OCI-LY1 (cell line): ENCODE measurements around the gene MRC2.
A peak's percentile ranks its signal among the peaks of the same experiment; 100 is the strongest.

Experiments used
- H2AFZ ChIP-seq: fragments of 200-600 bp; sonication (generic), shearing (Covaris generic); 2 replicates; pipeline ENCODE4 v1.6.0; 2014; ENCODE audit warnings: antibody characterized with exemption, mild to moderate bottlenecking, low read length
- H3F3A ChIP-seq: fragments of 200-600 bp; sonication (generic), shearing (Covaris generic); 2 replicates; pipeline ENCODE4 v1.6.0; 2014; ENCODE audit warnings: mild to moderate bottlenecking, antibody characterized with exemption, low read length, moderate library complexity; ENCODE audit not compliant: insufficient read depth
- H3K27ac ChIP-seq: fragments of 200-600 bp; sonication (generic); 2 replicates; pipeline ENCODE4 v1.5.1; 2014; ENCODE audit warnings: low read length, mixed run types, mild to moderate bottlenecking, low read depth; ENCODE audit not compliant: poor library complexity, severe bottlenecking
- H3K27me3 ChIP-seq: fragments of 200-600 bp; sonication (generic); 2 replicates; pipeline ENCODE4 v1.6.0; 2014; ENCODE audit warnings: antibody characterized with exemption, mild to moderate bottlenecking, low read length, moderate library complexity; ENCODE audit not compliant: insufficient read depth
- H3K36me3 ChIP-seq: fragments of 200-600 bp; sonication (generic); 2 replicates; pipeline ENCODE4 v1.6.1; 2014; ENCODE audit warnings: mild to moderate bottlenecking, antibody characterized with exemption, low read length, moderate library complexity, mixed read lengths; ENCODE audit not compliant: insufficient read depth
- H3K4me1 ChIP-seq: fragments of 200-600 bp; sonication (generic); 2 replicates; pipeline ENCODE4 v1.5.1; 2014; ENCODE audit warnings: mild to moderate bottlenecking, low read length, moderate library complexity; ENCODE audit not compliant: insufficient read depth, severe bottlenecking
- H3K4me2 ChIP-seq: fragments of 200-600 bp; sonication (generic), shearing (Covaris generic); 2 replicates; pipeline ENCODE4 v1.6.1; 2014; ENCODE audit warnings: low read length
- H3K4me3 ChIP-seq: fragments of 200-600 bp; sonication (generic); 2 replicates; pipeline ENCODE4 v1.5.1; 2014; ENCODE audit warnings: low read length, low read depth, mild to moderate bottlenecking, mixed read lengths; ENCODE audit not compliant: poor library complexity, severe bottlenecking
- H3K79me2 ChIP-seq: fragments of 200-600 bp; shearing (Covaris generic); 2 replicates; pipeline ENCODE4 v1.6.1; 2016; ENCODE audit warnings: mixed run types, low read length, mixed read lengths; ENCODE audit not compliant: insufficient read depth
- H3K9ac ChIP-seq: fragments of 200-600 bp; sonication (generic), shearing (Covaris generic); 2 replicates; pipeline ENCODE4 v1.6.1; 2014; ENCODE audit warnings: mild to moderate bottlenecking, low read length, mixed read lengths
- H3K9me2 ChIP-seq: fragments of 200-600 bp; sonication (generic), shearing (Covaris generic); 2 replicates; pipeline ENCODE4 v1.6.1; 2014; ENCODE audit warnings: low read depth, mild to moderate bottlenecking, low read length, mixed read lengths
- H3K9me3 ChIP-seq: fragments of 200-600 bp; shearing (Covaris generic); 2 replicates; pipeline ENCODE4 v1.6.1; 2014; ENCODE audit warnings: low read length, mixed read lengths
- H4K20me1 ChIP-seq: fragments of 200-600 bp; sonication (generic), shearing (Covaris generic); 2 replicates; pipeline ENCODE4 v1.6.0; 2016; ENCODE audit warnings: mild to moderate bottlenecking, low read length; ENCODE audit not compliant: insufficient read depth
- CTCF ChIP-seq: fragments of 200-600 bp; sonication (generic), shearing (Covaris generic); IDR thresholded peaks from 2 replicates; pipeline ENCODE4 v1.5.1; 2017; ENCODE audit warnings: mild to moderate bottlenecking, antibody characterized with exemption, low read length, moderate library complexity, mixed read lengths
- EZH2 ChIP-seq: fragments of 200-600 bp; sonication (generic), shearing (Covaris generic); IDR thresholded peaks from 2 replicates; pipeline ENCODE4 v1.8.0; 2017; ENCODE audit warnings: borderline replicate concordance, mixed run types, mild to moderate bottlenecking, antibody characterized with exemption, low read length, moderate library complexity, mixed read lengths

The MRC2 gene

GRCh38 chr17:62666801-62667591 lies 39.5 kb downstream of the MRC2 start:
- Histone ChIP-seq H3K9me2 (no peaks in the 10 kb centered on the region), H3K79me2 (no peaks in the 10 kb centered on the region), H2AFZ (no peak overlapping the region), H3K4me3 (no peak overlapping the region), H3K27me3 (no peaks in the 10 kb centered on the region), H3K36me3 (no peaks in the 10 kb centered on the region), H3F3A (no peaks in the 10 kb centered on the region), H3K4me1 (peaks cover 17% of the 10 kb centered on the region), H3K9me3 (no peaks in the 10 kb centered on the region), H4K20me1 (no peaks in the 10 kb centered on the region), H3K4me2 (no peak overlapping the region), H3K27ac (no peak overlapping the region), H3K9ac (no peak overlapping the region)
- no peak for TF ChIP-seq EZH2

- Histone ChIP-seq H4K20me1 (no peaks in the 10 kb centered on the region), H2AFZ (no peak overlapping the region), H3K79me2 (no peaks in the 10 kb centered on the region), H3K9ac (no peak overlapping the region), H3K9me3 (no peaks in the 10 kb centered on the region), H3K4me1 (peaks cover 17% of the 10 kb centered on the region), H3K4me2 (no peak overlapping the region), H3K27me3 (no peaks in the 10 kb centered on the region), H3F3A (no peaks in the 10 kb centered on the region), H3K9me2 (no peaks in the 10 kb centered on the region), H3K36me3 (no peaks in the 10 kb centered on the region), H3K4me3 (no peak overlapping the region), H3K27ac (no peak overlapping the region)
- no peak for TF ChIP-seq CTCF
- TF ChIP-seq EZH2 = no peak
Observed at GRCh38 chr17:62668091-62668804, 40.8 kb downstream of the MRC2 start.

GRCh38 chr17:62670202-62670821 lies 42.8 kb downstream of the MRC2 start:
- Histone ChIP-seq H2AFZ (no peak overlapping the region), H3K4me2 (peak overlapping the region; percentile 47), H3K9ac (peak overlapping the region; percentile 20; the same call in 1 of the 2 replicates), H3K27ac (no peak overlapping the region), H3K27me3 (0 out of 2 replicates have a peak, but pooled peaks cover 2% of the 10 kb centered on the region), H4K20me1 (no peaks in the 10 kb centered on the region), H3K4me1 (peaks cover 17% of the 10 kb centered on the region), H3K9me2 (no peaks in the 10 kb centered on the region), H3F3A (no peaks in the 10 kb centered on the region), H3K36me3 (no peaks in the 10 kb centered on the region), H3K9me3 (no peaks in the 10 kb centered on the region), H3K4me3 (peak overlapping the region; percentile 38), H3K79me2 (no peaks in the 10 kb centered on the region)
- TF ChIP-seq CTCF (no peak), EZH2 (no peak)
